CD4-positive, CD25-positive, alpha-beta regulatory T cell (primary cell): Measurements from ENCODE around the gene EHD4. TPM values are rescaled to one million over a fixed set of nuclear protein-coding genes. Genes with fewer than 3 reads are reported as not detected.
A peak's percentile ranks its signal among the peaks of the same experiment; 100 is the strongest.

Experiments
- ATAC-seq, 2 donors: fragments of 150-1000 bp; cut with Tn5 transposase; one replicate each; pipeline ENCODE4 v1.10.0; 2021; ENCODE audit warnings: low read depth in 2 of 2, moderate number of reproducible peaks in 2 of 2, moderate library complexity in 1 of 2
- DNase-seq, 3 donors: peaks; one replicate each; pipeline versions ENCODE4 v3.0.0 to v3.0.0-alpha.2; 2012 to 2022; ENCODE audit warnings: mixed read lengths in 1 of 3
- H3K27ac ChIP-seq: one replicate; pipeline ENCODE4 v1.7.0; 2013; ENCODE audit warnings: mild to moderate bottlenecking, low read length; ENCODE audit not compliant: insufficient read depth, poor library complexity, severe bottlenecking
- H3K27me3 ChIP-seq: one replicate; pipeline ENCODE4 v1.7.0; 2013; ENCODE audit warnings: low read length; ENCODE audit not compliant: control insufficient read depth, insufficient read depth
- H3K36me3 ChIP-seq: one replicate; pipeline ENCODE4 v1.7.0; 2013; ENCODE audit warnings: mild to moderate bottlenecking, low read length, moderate library complexity; ENCODE audit not compliant: control insufficient read depth, insufficient read depth
- H3K4me1 ChIP-seq: 2 replicates; pipeline ENCODE4 v1.7.0; 2013; ENCODE audit warnings: mild to moderate bottlenecking, low read length; ENCODE audit not compliant: insufficient read depth, control insufficient read depth, poor library complexity, severe bottlenecking
- H3K4me3 ChIP-seq: one replicate; pipeline ENCODE4 v1.7.0; 2013; ENCODE audit warnings: low read depth, mild to moderate bottlenecking, low read length, moderate library complexity
- H3K9me3 ChIP-seq, 2 experiments: 1 replicate in 1 of 2; 2 replicates in 1 of 2; pipeline ENCODE4 v1.7.0; 2013; ENCODE audit warnings: low read length in 2 of 2, mild to moderate bottlenecking in 1 of 2, moderate library complexity in 1 of 2; ENCODE audit not compliant: control insufficient read depth in 2 of 2
- H3K27ac Mint-ChIP-seq, 3 donors: one replicate each; pipeline ENCODE4 v1.8.0; 2020 to 2022; ENCODE audit warnings: mild to moderate bottlenecking in 3 of 3, mixed read lengths in 3 of 3, moderate library complexity in 2 of 3
- H3K27me3 Mint-ChIP-seq: one replicate; pipeline ENCODE4 v1.8.0; 2022; ENCODE audit warnings: mild to moderate bottlenecking, mixed read lengths
- H3K36me3 Mint-ChIP-seq: one replicate; pipeline ENCODE4 v1.8.0; 2020; ENCODE audit warnings: mixed read lengths
- H3K4me1 Mint-ChIP-seq, 4 donors: one replicate each; pipeline ENCODE4 v1.8.0; 2020 to 2022; ENCODE audit warnings: mixed read lengths in 4 of 4, mild to moderate bottlenecking in 1 of 4
- H3K4me3 Mint-ChIP-seq, 4 donors: one replicate each; pipeline ENCODE4 v1.8.0; 2020 to 2022; ENCODE audit warnings: mild to moderate bottlenecking in 4 of 4, mixed read lengths in 4 of 4, moderate library complexity in 3 of 4
- H3K9me3 Mint-ChIP-seq, 7 donors: one replicate each; pipeline ENCODE4 v1.8.0; 2020 to 2022; ENCODE audit warnings: mixed read lengths in 7 of 7, mild to moderate bottlenecking in 3 of 7, moderate library complexity in 2 of 7
- polyA plus RNA-seq, 4 donors: library from polyadenylated mRNA; unstranded; fragments of 300-500 nt; fragmentation: Illumina TruSeq; gene quantifications; one replicate each; pipeline ENCODE4 v1.2.3, GENCODE V29; 2021
- total RNA-seq: library from RNA; stranded (reverse); gene quantifications from one replicate; pipeline ENCODE4 v1.2.3, GENCODE V29; 2022

EHD4 gene
- total and polyA plus RNA-seq, 5 donors from 2014 or later, result 9.3 to 57.8 (median 13.8) TPM

DNA sequence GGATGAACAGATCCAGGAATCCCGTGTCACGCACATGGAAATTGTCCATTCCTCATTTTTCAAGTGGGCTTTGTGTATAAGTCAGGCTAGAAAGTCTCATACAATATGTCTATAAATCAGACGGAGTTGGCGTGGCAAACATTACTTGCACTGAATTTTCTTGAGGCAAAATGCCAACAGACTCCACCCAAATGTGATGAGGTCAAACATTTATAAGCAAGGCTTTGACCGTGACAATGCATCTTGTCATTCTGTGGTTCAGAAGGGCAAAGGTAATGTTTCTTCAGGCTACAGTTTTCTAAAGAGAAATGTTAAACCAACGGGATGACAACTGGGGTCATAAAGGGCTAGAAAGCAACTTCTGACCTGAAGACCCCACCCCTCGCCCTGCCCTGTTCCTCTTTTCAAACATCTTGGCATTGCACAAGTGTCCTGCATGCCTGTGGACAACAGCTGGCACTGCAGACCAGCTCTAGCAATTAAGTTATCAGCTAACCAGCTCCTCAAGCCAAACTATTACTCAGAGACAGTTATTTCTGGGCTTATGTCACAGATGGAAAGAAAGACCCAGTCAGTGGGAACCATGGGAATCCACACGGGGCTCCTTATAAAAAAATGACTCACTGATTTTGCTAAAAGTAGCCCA, 42.0 kb downstream of the EHD4 start:
- H3K27ac Mint-ChIP-seq, result peak overlapping the region in 1 of 3 donors; percentile 26
- peaks cover 6 to 58% (median 34%) of the 10 kb centered on the region in 4 donors for H3K4me1 Mint-ChIP-seq
- DNase-seq, result no peak
- Histone ChIP-seq H3K27ac (no peak overlapping the region), H3K36me3 (peaks cover under 1% of the 10 kb centered on the region), H3K9me3 (no peaks in the 10 kb centered on the region), H3K4me1 (peaks cover 28% of the 10 kb centered on the region), H3K4me3 (no peak overlapping the region), H3K27me3 (no peaks in the 10 kb centered on the region)
- H3K27me3 Mint-ChIP-seq, result no peaks in the 10 kb centered on the region
- H3K36me3 Mint-ChIP-seq, result peaks cover 8% of the 10 kb centered on the region
- H3K9me3 Mint-ChIP-seq, result no peaks in the 10 kb centered on the region
- no peak for ATAC-seq
- no peak overlapping the region for H3K4me3 Mint-ChIP-seq

DNA sequence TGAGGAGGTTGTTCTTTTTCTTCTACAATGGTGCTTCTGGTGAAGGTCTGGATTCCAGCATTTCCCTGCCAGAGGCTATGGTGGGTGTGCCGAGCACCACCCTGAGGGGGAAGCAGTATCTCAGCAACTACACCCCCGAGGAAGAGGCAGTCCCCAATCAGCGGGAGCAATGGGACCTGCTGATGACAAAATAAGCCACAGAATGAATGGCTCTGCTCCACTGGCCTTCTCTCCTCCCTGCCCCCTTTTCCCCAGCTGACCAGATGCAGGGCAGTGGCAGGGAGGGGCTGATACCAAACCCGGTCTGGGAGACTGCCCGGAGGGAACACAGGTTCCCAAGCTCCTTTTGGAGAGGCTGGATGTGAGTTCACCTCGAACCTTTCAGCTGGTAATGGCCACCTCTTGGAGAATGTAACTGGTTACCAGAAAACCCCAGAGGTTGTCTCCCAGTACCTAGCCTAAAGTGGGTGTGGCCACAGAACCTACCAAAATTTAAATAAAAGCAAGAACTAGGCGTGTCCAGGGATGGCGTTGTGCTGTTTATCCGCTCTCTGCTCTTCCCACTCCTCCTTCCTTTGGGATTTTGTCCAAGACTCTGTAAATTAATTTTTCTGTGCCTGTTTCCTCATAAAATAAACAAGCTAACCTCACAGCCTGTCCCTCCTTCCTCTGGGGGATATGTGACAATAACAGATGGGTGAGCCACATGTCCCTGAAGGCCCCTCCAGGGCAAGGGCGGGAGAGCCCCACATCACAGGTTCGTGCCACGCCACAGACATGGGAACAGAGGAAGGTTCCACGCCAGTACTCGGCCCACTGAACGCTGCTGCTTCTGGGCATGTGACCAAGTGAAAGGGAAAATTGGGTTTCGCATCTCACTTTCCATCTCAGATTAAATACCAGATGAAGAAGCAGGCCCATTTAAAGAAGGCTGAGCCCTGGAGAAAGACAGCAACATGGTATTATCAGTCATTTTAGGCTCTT, 43.4 kb downstream of the EHD4 start:
- no peak for DNase-seq
- H3K27ac Mint-ChIP-seq, result peak overlapping the region in 1 of 3 donors; percentile 58
- no peaks in the 10 kb centered on the region for H3K27me3 Mint-ChIP-seq
- H3K4me1 ChIP-seq, result peaks cover 14% of the 10 kb centered on the region
- H3K4me3 ChIP-seq, result no peak overlapping the region
- H3K9me3 ChIP-seq, result no peaks in the 10 kb centered on the region
- H3K9me3 Mint-ChIP-seq, result no peaks in the 10 kb centered on the region
- peaks cover 3% of the 10 kb centered on the region for H3K36me3 ChIP-seq
- ATAC-seq, result peak in 1 of 2 donors; percentile 52
- H3K27me3 ChIP-seq, result no peaks in the 10 kb centered on the region
- H3K4me1 Mint-ChIP-seq, result peaks cover 0 to 44% (median 24%) of the 10 kb centered on the region in 4 donors
- no peak overlapping the region for H3K27ac ChIP-seq
- no peak overlapping the region for H3K4me3 Mint-ChIP-seq
- peaks cover 12% of the 10 kb centered on the region for H3K36me3 Mint-ChIP-seq

DNA sequence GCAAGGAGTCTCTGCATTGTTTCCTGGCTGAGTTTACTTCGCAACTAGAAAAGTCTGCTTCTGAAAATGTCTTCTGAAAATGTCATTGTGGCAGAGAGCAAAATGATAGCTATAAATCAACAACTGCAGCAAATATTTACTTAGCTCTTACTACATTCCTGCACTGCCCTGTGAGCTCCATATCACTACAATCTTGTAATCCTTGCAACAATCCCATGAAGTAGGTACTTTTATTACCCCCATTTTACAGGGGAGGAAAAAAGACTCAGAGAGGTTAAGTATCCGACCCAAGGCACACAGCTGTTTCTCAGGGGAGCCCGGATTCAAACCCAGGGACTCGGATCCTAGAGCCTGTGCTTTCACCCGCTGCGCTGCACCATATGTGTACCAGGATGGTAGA, 44.3 kb downstream of the EHD4 start:
- Histone ChIP-seq H3K4me3 (no peak overlapping the region), H3K27me3 (no peaks in the 10 kb centered on the region), H3K36me3 (peaks cover 7% of the 10 kb centered on the region), H3K9me3 (no peaks in the 10 kb centered on the region), H3K4me1 (peaks cover 8% of the 10 kb centered on the region), H3K27ac (no peak overlapping the region)
- peaks cover 0 to 36% (median 24%) of the 10 kb centered on the region in 4 donors for H3K4me1 Mint-ChIP-seq
- DNase-seq (no peak), ATAC-seq (no peak)
- peak overlapping the region in 2 of 3 donors; percentile 48 to 87 for H3K27ac Mint-ChIP-seq
- H3K9me3 Mint-ChIP-seq, result no peaks in the 10 kb centered on the region
- no peaks in the 10 kb centered on the region for H3K27me3 Mint-ChIP-seq
- H3K4me3 Mint-ChIP-seq, result no peak overlapping the region
- H3K36me3 Mint-ChIP-seq, result peaks cover 12% of the 10 kb centered on the region

DNA sequence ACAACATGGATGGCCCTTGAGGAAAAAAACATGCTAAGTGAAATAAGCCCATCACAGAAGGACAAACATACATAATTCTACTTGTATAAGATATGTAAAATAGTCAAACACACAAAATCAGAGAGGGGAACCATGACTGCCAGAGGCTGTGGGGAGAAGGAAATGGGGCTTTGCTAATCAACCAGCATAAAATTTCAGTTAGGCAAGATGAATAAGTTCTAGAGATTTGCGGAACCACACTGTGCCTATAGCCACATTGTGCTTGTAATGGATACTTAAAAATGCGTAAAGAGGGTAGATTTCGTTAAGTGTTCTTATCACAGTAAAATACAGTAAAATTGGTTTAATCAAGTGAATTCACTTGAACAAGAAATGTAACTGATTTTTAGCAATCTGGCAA, 44.8 kb downstream of the EHD4 start:
- Histone ChIP-seq H3K27me3 (no peaks in the 10 kb centered on the region), H3K27ac (no peak overlapping the region), H3K9me3 (no peaks in the 10 kb centered on the region), H3K4me3 (no peak overlapping the region), H3K4me1 (peaks cover 8% of the 10 kb centered on the region), H3K36me3 (peaks cover 12% of the 10 kb centered on the region)
- Mint-ChIP-seq H3K36me3 (peaks cover 15% of the 10 kb centered on the region), H3K9me3 (no peaks in the 10 kb centered on the region), H3K4me1 (peaks cover 0 to 33% (median 24%) of the 10 kb centered on the region in 4 donors), H3K27ac (peak overlapping the region in 2 of 3 donors; percentile 48 to 87), H3K27me3 (no peaks in the 10 kb centered on the region), H3K4me3 (no peak overlapping the region)
- ATAC-seq, result no peak
- DNase-seq, result no peak

DNA sequence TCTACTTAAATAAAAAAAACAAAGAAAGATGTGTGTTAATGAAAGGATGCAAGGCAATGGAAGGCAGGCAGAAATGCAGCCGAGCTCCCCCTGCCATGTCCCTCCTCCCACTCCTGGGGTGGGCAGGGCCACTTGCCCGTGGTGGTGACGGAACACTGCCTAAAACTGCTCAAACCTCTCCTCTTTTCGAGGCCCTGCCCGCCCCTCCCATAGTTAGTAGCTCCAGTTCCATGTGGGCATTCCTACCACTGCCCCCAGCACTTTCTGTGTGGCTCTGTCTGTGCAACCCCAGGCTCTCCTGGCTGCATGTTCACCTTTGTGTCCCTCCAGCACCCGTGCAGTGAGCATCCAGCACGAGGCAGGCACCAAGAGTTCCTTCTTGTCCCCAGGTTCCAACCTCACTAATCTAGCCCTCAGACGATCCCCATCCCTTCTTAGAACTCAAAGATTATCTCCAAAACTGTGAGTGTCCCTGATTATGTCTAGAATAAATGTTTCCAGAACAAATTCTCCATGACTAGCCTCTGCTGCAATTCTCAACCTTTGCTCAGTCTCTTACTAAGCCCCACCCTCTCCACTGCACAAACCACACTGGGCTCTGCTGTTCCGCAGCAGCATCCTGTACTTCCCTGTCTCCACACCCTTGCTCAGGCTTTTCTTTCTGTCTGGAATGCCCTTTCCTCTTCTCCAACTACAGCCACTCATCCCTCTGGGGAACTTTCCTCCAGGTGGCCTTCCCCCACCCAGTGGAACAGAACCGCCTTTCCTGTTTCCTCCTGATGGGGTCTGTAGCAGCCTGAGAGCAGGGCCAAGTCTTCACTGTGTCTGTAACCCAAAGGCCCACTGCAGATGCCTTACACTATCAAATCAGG, 45.9 kb downstream of the EHD4 start:
- Mint-ChIP-seq H3K27me3 (no peaks in the 10 kb centered on the region), H3K4me3 (peak overlapping the region in 3 of 4 donors; percentile 5 to 52 (median 46)), H3K27ac (peak overlapping the region; percentile 87 to 93 (median 91)), H3K9me3 (peaks cover 0 to 1% (median 0%) of the 10 kb centered on the region in 7 donors), H3K4me1 (peaks cover 0 to 33% (median 25%) of the 10 kb centered on the region in 4 donors), H3K36me3 (peaks cover 17% of the 10 kb centered on the region)
- Histone ChIP-seq H3K27ac (no peak overlapping the region), H3K4me1 (peaks cover 8% of the 10 kb centered on the region), H3K9me3 (no peaks in the 10 kb centered on the region), H3K27me3 (no peaks in the 10 kb centered on the region), H3K36me3 (peaks cover 12% of the 10 kb centered on the region), H3K4me3 (no peak overlapping the region)
- ATAC-seq, result peak; percentile 56 to 72
- DNase-seq, result peak in 1 of 3 donors; percentile 35

DNA sequence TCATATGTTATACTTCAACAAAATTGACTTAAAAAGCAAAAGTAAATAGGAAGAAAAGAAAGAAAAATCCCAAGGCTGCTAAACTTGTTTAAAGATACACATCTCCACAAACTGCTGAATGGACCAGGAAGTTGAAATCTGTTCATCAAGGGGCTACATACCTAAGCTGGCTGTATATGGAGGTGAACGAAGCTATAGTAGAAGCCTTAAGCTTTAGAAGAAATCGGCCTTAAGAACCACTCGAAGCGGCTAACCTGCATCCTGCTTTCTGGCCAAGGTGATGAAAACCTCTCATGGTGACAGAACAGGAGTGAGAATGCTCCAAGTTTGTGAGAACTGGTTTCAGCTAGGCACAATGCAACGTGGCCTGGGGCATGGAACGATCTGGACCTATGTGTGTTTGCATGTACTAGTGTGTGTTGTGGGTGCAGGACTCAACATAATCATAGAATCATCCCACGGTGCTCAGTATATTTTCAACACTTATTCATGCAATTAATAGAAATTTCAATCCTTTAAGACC, 47.2 kb downstream of the EHD4 start:
- Histone ChIP-seq H3K27me3 (no peaks in the 10 kb centered on the region), H3K36me3 (peaks cover 14% of the 10 kb centered on the region), H3K9me3 (no peaks in the 10 kb centered on the region), H3K27ac (no peak overlapping the region), H3K4me3 (no peak overlapping the region), H3K4me1 (peaks cover 8% of the 10 kb centered on the region)
- Mint-ChIP-seq H3K36me3 (peaks cover 17% of the 10 kb centered on the region), H3K4me1 (peaks cover 7 to 30% (median 29%) of the 10 kb centered on the region in 4 donors), H3K27ac (peak overlapping the region in 1 of 3 donors; percentile 87), H3K4me3 (no peak overlapping the region), H3K9me3 (peaks cover 0 to 1% (median 0%) of the 10 kb centered on the region in 7 donors), H3K27me3 (no peaks in the 10 kb centered on the region)
- DNase-seq (no peak), ATAC-seq (no peak)
